ENCODE data around the gene YARS1. TPM values are rescaled to one million over a fixed set of nuclear protein-coding genes. Genes with fewer than 3 reads are reported as not detected.
A peak's percentile ranks its signal among the peaks of the same experiment; 100 is the strongest.

The YARS1 gene
- total and polyA plus RNA-seq, 2 of the 13 experiments (the other 11 are each of a cell fraction or from before 2014, with no cell fraction given) = 50.1 to 113 TPM

GRCh38 chr1:32742956-32743355 lies 74.2 kb downstream of the YARS1 start (continued):
- TF ChIP-seq ZNF337 (CRISPR knock-in tag; IDR thresholded peaks at IDR 0.05; ENCODE audit: borderline replicate concordance, low read depth) (0 out of 2 replicates have a peak, but pooled peaks have one; percentile 24), ASH2L (IDR thresholded peaks at IDR 0.05; ENCODE audit: insufficient read length, low read depth, low read length) (no peak), ZNF496 (CRISPR knock-in tag; IDR thresholded peaks at IDR 0.05; ENCODE audit: insufficient replicate concordance) (no peak), ZNF891 (CRISPR knock-in tag; IDR thresholded peaks at IDR 0.05) (no peak), PLRG1 (conservative IDR thresholded peaks at IDR 0.05) (no peak), MEIS1 (CRISPR knock-in tag; IDR thresholded peaks at IDR 0.05; ENCODE audit: borderline replicate concordance) (no peak), ZNF724P (CRISPR knock-in tag; IDR thresholded peaks at IDR 0.05; ENCODE audit: borderline replicate concordance) (no peak), ZNF124 (CRISPR knock-in tag; IDR thresholded peaks at IDR 0.05) (no peak), FOXA3 (CRISPR knock-in tag; IDR thresholded peaks at IDR 0.05) (peak; percentile 46), KDM3A (CRISPR knock-in tag; IDR thresholded peaks at IDR 0.05; ENCODE audit: low read depth) (no peak), GATAD2A (CRISPR knock-in tag; IDR thresholded peaks at IDR 0.05) (0 out of 2 replicates have a peak, but pooled peaks have one; percentile 6), HES4 (CRISPR knock-in tag; IDR thresholded peaks at IDR 0.05; ENCODE audit: borderline replicate concordance) (no peak), CHCHD3 (CRISPR knock-in tag; IDR thresholded peaks at IDR 0.05) (no peak), SRY (CRISPR knock-in tag; IDR thresholded peaks at IDR 0.05) (no peak), GLI4 (CRISPR knock-in tag; IDR thresholded peaks at IDR 0.05; ENCODE audit: borderline replicate concordance) (no peak), ZNF615 (CRISPR knock-in tag; IDR thresholded peaks at IDR 0.05; ENCODE audit: borderline replicate concordance) (no peak), SAP130 (CRISPR knock-in tag; IDR thresholded peaks at IDR 0.05; ENCODE audit: low read depth) (peak; percentile 39), ZNF136 (CRISPR knock-in tag; IDR thresholded peaks at IDR 0.05; ENCODE audit: low read depth) (0 out of 2 replicates have a peak, but pooled peaks have one; percentile 37), RARA (CRISPR knock-in tag; IDR thresholded peaks at IDR 0.05) (peak; percentile 49), ATF7 (IDR thresholded peaks at IDR 0.05) (no peak), ATF7 (CRISPR knock-in tag; IDR thresholded peaks at IDR 0.05) (no peak), ADNP (CRISPR knock-in tag; IDR thresholded peaks at IDR 0.05) (no peak)
- TF ChIP-seq, protein P1, sequence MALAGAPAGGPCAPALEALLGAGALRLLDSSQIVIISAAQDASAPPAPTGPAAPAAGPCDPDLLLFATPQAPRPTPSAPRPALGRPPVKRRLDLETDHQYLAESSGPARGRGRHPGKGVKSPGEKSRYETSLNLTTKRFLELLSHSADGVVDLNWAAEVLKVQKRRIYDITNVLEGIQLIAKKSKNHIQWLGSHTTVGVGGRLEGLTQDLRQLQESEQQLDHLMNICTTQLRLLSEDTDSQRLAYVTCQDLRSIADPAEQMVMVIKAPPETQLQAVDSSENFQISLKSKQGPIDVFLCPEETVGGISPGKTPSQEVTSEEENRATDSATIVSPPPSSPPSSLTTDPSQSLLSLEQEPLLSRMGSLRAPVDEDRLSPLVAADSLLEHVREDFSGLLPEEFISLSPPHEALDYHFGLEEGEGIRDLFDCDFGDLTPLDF (CRISPR knock-in tag; IDR thresholded peaks at IDR 0.05) = no peak
- TF ChIP-seq, protein P2, sequence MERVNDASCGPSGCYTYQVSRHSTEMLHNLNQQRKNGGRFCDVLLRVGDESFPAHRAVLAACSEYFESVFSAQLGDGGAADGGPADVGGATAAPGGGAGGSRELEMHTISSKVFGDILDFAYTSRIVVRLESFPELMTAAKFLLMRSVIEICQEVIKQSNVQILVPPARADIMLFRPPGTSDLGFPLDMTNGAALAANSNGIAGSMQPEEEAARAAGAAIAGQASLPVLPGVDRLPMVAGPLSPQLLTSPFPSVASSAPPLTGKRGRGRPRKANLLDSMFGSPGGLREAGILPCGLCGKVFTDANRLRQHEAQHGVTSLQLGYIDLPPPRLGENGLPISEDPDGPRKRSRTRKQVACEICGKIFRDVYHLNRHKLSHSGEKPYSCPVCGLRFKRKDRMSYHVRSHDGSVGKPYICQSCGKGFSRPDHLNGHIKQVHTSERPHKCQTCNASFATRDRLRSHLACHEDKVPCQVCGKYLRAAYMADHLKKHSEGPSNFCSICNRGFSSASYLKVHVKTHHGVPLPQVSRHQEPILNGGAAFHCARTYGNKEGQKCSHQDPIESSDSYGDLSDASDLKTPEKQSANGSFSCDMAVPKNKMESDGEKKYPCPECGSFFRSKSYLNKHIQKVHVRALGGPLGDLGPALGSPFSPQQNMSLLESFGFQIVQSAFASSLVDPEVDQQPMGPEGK (CRISPR knock-in tag; IDR thresholded peaks at IDR 0.05) = 0 out of 2 replicates have a peak, but pooled peaks have one; percentile 21
- TF ChIP-seq, protein P3, sequence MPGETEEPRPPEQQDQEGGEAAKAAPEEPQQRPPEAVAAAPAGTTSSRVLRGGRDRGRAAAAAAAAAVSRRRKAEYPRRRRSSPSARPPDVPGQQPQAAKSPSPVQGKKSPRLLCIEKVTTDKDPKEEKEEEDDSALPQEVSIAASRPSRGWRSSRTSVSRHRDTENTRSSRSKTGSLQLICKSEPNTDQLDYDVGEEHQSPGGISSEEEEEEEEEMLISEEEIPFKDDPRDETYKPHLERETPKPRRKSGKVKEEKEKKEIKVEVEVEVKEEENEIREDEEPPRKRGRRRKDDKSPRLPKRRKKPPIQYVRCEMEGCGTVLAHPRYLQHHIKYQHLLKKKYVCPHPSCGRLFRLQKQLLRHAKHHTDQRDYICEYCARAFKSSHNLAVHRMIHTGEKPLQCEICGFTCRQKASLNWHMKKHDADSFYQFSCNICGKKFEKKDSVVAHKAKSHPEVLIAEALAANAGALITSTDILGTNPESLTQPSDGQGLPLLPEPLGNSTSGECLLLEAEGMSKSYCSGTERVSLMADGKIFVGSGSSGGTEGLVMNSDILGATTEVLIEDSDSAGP (CRISPR knock-in tag; IDR thresholded peaks at IDR 0.05; ENCODE audit: borderline replicate concordance) = 0 out of 2 replicates have a peak, but pooled peaks have one; percentile 3
- TF ChIP-seq, protein P4, sequence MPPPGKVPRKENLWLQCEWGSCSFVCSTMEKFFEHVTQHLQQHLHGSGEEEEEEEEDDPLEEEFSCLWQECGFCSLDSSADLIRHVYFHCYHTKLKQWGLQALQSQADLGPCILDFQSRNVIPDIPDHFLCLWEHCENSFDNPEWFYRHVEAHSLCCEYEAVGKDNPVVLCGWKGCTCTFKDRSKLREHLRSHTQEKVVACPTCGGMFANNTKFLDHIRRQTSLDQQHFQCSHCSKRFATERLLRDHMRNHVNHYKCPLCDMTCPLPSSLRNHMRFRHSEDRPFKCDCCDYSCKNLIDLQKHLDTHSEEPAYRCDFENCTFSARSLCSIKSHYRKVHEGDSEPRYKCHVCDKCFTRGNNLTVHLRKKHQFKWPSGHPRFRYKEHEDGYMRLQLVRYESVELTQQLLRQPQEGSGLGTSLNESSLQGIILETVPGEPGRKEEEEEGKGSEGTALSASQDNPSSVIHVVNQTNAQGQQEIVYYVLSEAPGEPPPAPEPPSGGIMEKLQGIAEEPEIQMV (CRISPR knock-in tag; IDR thresholded peaks at IDR 0.05; ENCODE audit: low read depth) = no peak

Data from HepG2 (cell line).